Endothelial cell (in vitro differentiated cells): ENCODE data around the gene TIGD4. TPM values are rescaled to one million over a fixed set of nuclear protein-coding genes. Genes with fewer than 3 reads are reported as not detected.

Source experiments
- DNase-seq: peaks from one replicate; pipeline ENCODE4 v3.0.0; 2021; ENCODE audit warnings: low spot score
- H3K27ac Mint-ChIP-seq: one replicate; pipeline ENCODE4 v1.8.0; 2021; ENCODE audit warnings: mixed read lengths, inconsistent platforms; ENCODE audit not compliant: unreplicated experiment
- H3K27me3 Mint-ChIP-seq: one replicate; pipeline ENCODE4 v1.8.0; 2021; ENCODE audit warnings: mild to moderate bottlenecking, moderate library complexity, mixed read lengths, inconsistent platforms; ENCODE audit not compliant: unreplicated experiment
- H3K36me3 Mint-ChIP-seq: one replicate; pipeline ENCODE4 v1.8.0; 2021; ENCODE audit warnings: mild to moderate bottlenecking, low read depth, mixed read lengths, inconsistent platforms; ENCODE audit not compliant: unreplicated experiment
- H3K4me1 Mint-ChIP-seq: one replicate; pipeline ENCODE4 v1.8.0; 2021; ENCODE audit warnings: mild to moderate bottlenecking, mixed read lengths, inconsistent platforms; ENCODE audit not compliant: unreplicated experiment
- H3K4me3 Mint-ChIP-seq: one replicate; pipeline ENCODE4 v1.8.0; 2021; ENCODE audit warnings: mild to moderate bottlenecking, mixed read lengths, inconsistent platforms; ENCODE audit not compliant: unreplicated experiment
- H3K9me3 Mint-ChIP-seq: one replicate; pipeline ENCODE4 v1.8.0; 2021; ENCODE audit warnings: mixed read lengths, inconsistent platforms; ENCODE audit not compliant: unreplicated experiment
- CTCF ChIP-seq: fragments of 200-600 bp; sonication (generic); IDR thresholded peaks from one replicate; pipeline ENCODE4 v1.5.0; 2021; ENCODE audit warnings: antibody characterized with exemption; ENCODE audit not compliant: unreplicated experiment
- total RNA-seq: library from RNA; stranded (reverse); fragmentation: NEBNext Ultra II Directional; extraction: Animal tissue kit (Norgen Biotek cat#: 25700); gene quantifications from one replicate; pipeline ENCODE4 v1.2.1, GENCODE V29; 2021; ENCODE audit not compliant: unreplicated experiment

Gene TIGD4
- total RNA-seq, 1 donor from 2014 or later, result 1.3 TPM

GRCh38 chr4:152735396-152735859, 44.1 kb downstream of the TIGD4 start:
- no peak overlapping the region for H3K4me3 Mint-ChIP-seq
- no peaks in the 10 kb centered on the region for H3K9me3 Mint-ChIP-seq
- TF ChIP-seq CTCF, result peak; percentile 41
- H3K27me3 Mint-ChIP-seq, result peaks cover 5% of the 10 kb centered on the region
- H3K27ac Mint-ChIP-seq, result no peak overlapping the region
- no peaks in the 10 kb centered on the region for H3K36me3 Mint-ChIP-seq
- no peak for DNase-seq
- no peaks in the 10 kb centered on the region for H3K4me1 Mint-ChIP-seq

GRCh38 chr4:152734699-152735050, 44.9 kb downstream of the TIGD4 start:
- no peak overlapping the region for H3K27ac Mint-ChIP-seq
- no peaks in the 10 kb centered on the region for H3K9me3 Mint-ChIP-seq
- no peaks in the 10 kb centered on the region for H3K36me3 Mint-ChIP-seq
- no peaks in the 10 kb centered on the region for H3K4me1 Mint-ChIP-seq
- peaks cover 5% of the 10 kb centered on the region for H3K27me3 Mint-ChIP-seq
- H3K4me3 Mint-ChIP-seq, result no peak overlapping the region
- no peak for DNase-seq
- no peak for TF ChIP-seq CTCF

- H3K27me3 Mint-ChIP-seq, result peaks cover 5% of the 10 kb centered on the region
- no peaks in the 10 kb centered on the region for H3K4me1 Mint-ChIP-seq
- TF ChIP-seq CTCF, result no peak
- H3K27ac Mint-ChIP-seq, result no peak overlapping the region
- DNase-seq, result no peak
- H3K4me3 Mint-ChIP-seq, result no peak overlapping the region
- H3K36me3 Mint-ChIP-seq, result no peaks in the 10 kb centered on the region
- H3K9me3 Mint-ChIP-seq, result no peaks in the 10 kb centered on the region
Measured at GRCh38 chr4:152734015-152734698, 45.4 kb downstream of the TIGD4 start.

DNA sequence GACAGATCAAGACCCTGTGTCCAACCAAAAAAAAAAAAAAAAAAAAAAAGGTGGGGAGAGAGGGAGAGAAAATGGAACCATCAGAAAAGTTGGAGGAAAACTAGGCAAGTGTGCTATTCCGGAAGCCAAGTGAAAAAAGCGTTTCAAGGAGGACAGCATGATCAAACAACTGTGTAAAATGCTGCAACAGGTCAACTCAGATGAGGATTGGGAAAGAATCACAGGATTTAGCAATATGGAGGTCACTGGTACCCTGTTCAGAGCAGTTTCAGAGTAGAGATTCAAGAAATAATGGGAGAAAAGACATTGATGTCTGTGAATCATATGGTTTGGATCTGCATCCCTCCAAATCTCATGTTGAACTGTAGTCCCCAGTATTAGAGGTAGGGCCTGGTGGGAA, 47.5 kb downstream of the TIGD4 start:
- Mint-ChIP-seq H3K27me3 (peaks cover 7% of the 10 kb centered on the region), H3K4me1 (no peaks in the 10 kb centered on the region), H3K36me3 (no peaks in the 10 kb centered on the region), H3K27ac (no peak overlapping the region), H3K9me3 (no peaks in the 10 kb centered on the region), H3K4me3 (no peak overlapping the region)
- DNase-seq, result no peak
- TF ChIP-seq CTCF, result no peak

GRCh38 chr4:152729466-152729865, 50.1 kb downstream of the TIGD4 start:
- no peak for DNase-seq
- Mint-ChIP-seq H3K4me1 (no peaks in the 10 kb centered on the region), H3K9me3 (no peaks in the 10 kb centered on the region), H3K27me3 (peaks cover 7% of the 10 kb centered on the region), H3K36me3 (no peaks in the 10 kb centered on the region), H3K4me3 (no peak overlapping the region), H3K27ac (no peak overlapping the region)
- TF ChIP-seq CTCF, result no peak
